K562 (cell line): ENCODE results near the gene APOC4. TPM values are rescaled to one million over a fixed set of nuclear protein-coding genes. Genes with fewer than 3 reads are reported as not detected.

Source experiments
- FOXP1 ChIP-seq: sonication (generic); formaldehyde crosslinking; IDR thresholded peaks from 2 replicates; pipeline ENCODE4 v1.8.0; 2022; ENCODE audit warnings: mild to moderate bottlenecking, missing genetic modification reagents
- HIVEP1 ChIP-seq: fragments of 250-450 bp; sonication (Bioruptor Pico); IDR thresholded peaks from 2 replicates; pipeline ENCODE4 v1.4.0; 2020; ENCODE audit warnings: mild to moderate bottlenecking
- NCOA4 ChIP-seq: fragments of 450-650 bp; IDR thresholded peaks from 2 replicates; pipeline ENCODE4 v1.6.1; 2018; ENCODE audit warnings: mild to moderate bottlenecking; ENCODE audit not compliant: partially characterized antibody
- STAT5A ChIP-seq: IDR thresholded peaks from 2 replicates; pipeline ENCODE4 v1.6.1; 2012; ENCODE audit warnings: low read length, inconsistent platforms, borderline replicate concordance
- TCFL5 ChIP-seq: fragments of 250-450 bp; sonication (Bioruptor Pico); conservative IDR thresholded peaks from 2 replicates; pipeline ENCODE4 v1.6.1; 2021; ENCODE audit warnings: mild to moderate bottlenecking, moderate library complexity, matching md5 sums
- ZNF699 ChIP-seq: fragments of 250-450 bp; sonication (Bioruptor Pico); IDR thresholded peaks from 2 replicates; pipeline ENCODE4 v1.8.0; 2021; ENCODE audit warnings: mild to moderate bottlenecking, moderate library complexity; ENCODE audit not compliant: insufficient replicate concordance
- polyA plus RNA-seq, 8 experiments: library from polyadenylated mRNA; depleted of rRNA in 4 of 8; stranded (reverse) in 5 of 8; unstranded in 3 of 8; fragments of >200 nt; fragmentation: Nextera tagmentation in 2 of 8; fragmentation: Illumina TruSeq in 1 of 8; extraction: Ambion mirVana in 2 of 8; extraction: Trizol in 1 of 8; gene quantifications; 2 replicates each; pipeline versions ENCODE4 v1.2.1 to v1.2.3, GENCODE V29; 2011 to 2014; ENCODE audit warnings: inconsistent platforms in 1 of 8, missing spikeins in 1 of 8
- total RNA-seq, 7 experiments: library from RNA; depleted of rRNA in 6 of 7; stranded (reverse); fragments of >200 nt in 6 of 7; fragmentation: Illumina TruSeq in 2 of 7; extraction: Trizol in 2 of 7; gene quantifications; 2 replicates each; pipeline versions ENCODE4 v1.2.1 to v1.2.3, GENCODE V29; 2011 to 2021; ENCODE audit warnings: low replicate concordance in 1 of 7
- TF ChIP-seq, protein P1 (sequence below), 2 experiments: fragments of 450-650 bp in 1 of 2; sonication (generic) in 1 of 2; formaldehyde crosslinking in 1 of 2; IDR thresholded peaks; 2 replicates each; pipeline versions ENCODE4 v1.7.1 to v1.9.0; 2016 to 2022; ENCODE audit warnings: inconsistent platforms in 1 of 2, mild to moderate bottlenecking in 1 of 2, missing genetic modification reagents in 1 of 2
- TF ChIP-seq, protein P2 (sequence below): fragments of 250-450 bp; sonication (Bioruptor Pico); IDR thresholded peaks from 2 replicates; pipeline ENCODE4 v1.4.0; 2020

Gene APOC4
- total and polyA plus RNA-seq, 9 of the 15 experiments (the other 6 are each of a cell fraction or from before 2014, with no cell fraction given): 0.46 TPM; not detected in 8

DNA sequence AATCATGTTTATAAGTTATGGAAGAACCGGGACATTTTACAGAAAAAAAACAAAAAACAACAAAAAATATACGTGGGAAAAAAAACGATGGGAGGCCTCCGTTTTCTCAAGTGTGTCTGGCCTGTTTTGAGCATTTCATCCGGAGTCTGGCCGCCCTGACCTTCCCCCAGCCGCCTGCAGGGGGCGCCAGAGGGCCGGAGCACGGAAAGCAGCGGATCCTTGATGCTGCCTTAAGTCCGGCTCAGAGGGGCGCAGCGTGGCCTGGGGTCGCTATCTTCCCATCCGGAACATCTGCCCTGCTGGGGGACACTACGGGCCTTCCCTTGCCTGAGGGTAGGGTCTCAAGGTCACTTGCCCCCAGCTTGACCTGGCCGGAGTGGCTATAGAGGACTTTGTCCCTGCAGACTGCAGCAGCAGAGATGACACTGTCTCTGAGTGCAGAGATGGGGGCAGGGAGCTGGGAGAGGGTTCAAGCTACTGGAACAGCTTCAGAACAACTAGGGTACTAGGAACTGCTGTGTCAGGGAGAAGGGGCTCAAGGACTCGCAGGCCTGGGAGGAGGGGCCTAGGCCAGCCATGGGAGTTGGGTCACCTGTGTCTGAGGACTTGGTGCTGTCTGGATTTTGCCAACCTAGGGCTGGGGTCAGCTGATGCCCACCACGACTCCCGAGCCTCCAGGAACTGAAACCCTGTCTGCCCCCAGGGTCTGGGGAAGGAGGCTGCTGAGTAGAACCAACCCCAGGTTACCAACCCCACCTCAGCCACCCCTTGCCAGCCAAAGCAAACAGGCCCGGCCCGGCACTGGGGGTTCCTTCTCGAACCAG is 38.2 kb upstream of the APOC4 start (continued):
- TF ChIP-seq, protein P1, sequence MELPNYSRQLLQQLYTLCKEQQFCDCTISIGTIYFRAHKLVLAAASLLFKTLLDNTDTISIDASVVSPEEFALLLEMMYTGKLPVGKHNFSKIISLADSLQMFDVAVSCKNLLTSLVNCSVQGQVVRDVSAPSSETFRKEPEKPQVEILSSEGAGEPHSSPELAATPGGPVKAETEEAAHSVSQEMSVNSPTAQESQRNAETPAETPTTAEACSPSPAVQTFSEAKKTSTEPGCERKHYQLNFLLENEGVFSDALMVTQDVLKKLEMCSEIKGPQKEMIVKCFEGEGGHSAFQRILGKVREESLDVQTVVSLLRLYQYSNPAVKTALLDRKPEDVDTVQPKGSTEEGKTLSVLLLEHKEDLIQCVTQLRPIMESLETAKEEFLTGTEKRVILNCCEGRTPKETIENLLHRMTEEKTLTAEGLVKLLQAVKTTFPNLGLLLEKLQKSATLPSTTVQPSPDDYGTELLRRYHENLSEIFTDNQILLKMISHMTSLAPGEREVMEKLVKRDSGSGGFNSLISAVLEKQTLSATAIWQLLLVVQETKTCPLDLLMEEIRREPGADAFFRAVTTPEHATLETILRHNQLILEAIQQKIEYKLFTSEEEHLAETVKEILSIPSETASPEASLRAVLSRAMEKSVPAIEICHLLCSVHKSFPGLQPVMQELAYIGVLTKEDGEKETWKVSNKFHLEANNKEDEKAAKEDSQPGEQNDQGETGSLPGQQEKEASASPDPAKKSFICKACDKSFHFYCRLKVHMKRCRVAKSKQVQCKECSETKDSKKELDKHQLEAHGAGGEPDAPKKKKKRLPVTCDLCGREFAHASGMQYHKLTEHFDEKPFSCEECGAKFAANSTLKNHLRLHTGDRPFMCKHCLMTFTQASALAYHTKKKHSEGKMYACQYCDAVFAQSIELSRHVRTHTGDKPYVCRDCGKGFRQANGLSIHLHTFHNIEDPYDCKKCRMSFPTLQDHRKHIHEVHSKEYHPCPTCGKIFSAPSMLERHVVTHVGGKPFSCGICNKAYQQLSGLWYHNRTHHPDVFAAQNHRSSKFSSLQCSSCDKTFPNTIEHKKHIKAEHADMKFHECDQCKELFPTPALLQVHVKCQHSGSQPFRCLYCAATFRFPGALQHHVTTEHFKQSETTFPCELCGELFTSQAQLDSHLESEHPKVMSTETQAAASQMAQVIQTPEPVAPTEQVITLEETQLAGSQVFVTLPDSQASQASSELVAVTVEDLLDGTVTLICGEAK (IDR thresholded peaks at IDR 0.05): no peak
- TF ChIP-seq, protein P1 (CRISPR knock-in tag; IDR thresholded peaks at IDR 0.05): no peak
- TF ChIP-seq ZNF699 (CRISPR knock-in tag) (no peak), NCOA4 (no peak), STAT5A (no peak), TCFL5 (no peak), HIVEP1 (CRISPR knock-in tag) (no peak; the same call in 1 of the 2 replicates), FOXP1 (CRISPR knock-in tag) (no peak)
- TF ChIP-seq, protein P2, sequence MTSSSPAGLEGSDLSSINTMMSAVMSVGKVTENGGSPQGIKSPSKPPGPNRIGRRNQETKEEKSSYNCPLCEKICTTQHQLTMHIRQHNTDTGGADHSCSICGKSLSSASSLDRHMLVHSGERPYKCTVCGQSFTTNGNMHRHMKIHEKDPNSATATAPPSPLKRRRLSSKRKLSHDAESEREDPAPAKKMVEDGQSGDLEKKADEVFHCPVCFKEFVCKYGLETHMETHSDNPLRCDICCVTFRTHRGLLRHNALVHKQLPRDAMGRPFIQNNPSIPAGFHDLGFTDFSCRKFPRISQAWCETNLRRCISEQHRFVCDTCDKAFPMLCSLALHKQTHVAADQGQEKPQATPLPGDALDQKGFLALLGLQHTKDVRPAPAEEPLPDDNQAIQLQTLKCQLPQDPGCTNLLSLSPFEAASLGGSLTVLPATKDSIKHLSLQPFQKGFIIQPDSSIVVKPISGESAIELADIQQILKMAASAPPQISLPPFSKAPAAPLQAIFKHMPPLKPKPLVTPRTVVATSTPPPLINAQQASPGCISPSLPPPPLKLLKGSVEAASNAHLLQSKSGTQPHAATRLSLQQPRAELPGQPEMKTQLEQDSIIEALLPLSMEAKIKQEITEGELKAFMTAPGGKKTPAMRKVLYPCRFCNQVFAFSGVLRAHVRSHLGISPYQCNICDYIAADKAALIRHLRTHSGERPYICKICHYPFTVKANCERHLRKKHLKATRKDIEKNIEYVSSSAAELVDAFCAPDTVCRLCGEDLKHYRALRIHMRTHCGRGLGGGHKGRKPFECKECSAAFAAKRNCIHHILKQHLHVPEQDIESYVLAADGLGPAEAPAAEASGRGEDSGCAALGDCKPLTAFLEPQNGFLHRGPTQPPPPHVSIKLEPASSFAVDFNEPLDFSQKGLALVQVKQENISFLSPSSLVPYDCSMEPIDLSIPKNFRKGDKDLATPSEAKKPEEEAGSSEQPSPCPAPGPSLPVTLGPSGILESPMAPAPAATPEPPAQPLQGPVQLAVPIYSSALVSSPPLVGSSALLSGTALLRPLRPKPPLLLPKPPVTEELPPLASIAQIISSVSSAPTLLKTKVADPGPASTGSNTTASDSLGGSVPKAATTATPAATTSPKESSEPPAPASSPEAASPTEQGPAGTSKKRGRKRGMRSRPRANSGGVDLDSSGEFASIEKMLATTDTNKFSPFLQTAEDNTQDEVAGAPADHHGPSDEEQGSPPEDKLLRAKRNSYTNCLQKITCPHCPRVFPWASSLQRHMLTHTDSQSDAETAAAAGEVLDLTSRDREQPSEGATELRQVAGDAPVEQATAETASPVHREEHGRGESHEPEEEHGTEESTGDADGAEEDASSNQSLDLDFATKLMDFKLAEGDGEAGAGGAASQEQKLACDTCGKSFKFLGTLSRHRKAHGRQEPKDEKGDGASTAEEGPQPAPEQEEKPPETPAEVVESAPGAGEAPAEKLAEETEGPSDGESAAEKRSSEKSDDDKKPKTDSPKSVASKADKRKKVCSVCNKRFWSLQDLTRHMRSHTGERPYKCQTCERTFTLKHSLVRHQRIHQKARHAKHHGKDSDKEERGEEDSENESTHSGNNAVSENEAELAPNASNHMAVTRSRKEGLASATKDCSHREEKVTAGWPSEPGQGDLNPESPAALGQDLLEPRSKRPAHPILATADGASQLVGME (CRISPR knock-in tag): no peak
